ENCODE results near the gene TYROBP. TPM values are rescaled to one million over a fixed set of nuclear protein-coding genes. Genes with fewer than 3 reads are reported as not detected.
A peak's percentile ranks its signal among the peaks of the same experiment; 100 is the strongest.
"Not testable (repeated sequence)": the region's sequence is repeated elsewhere in the genome, so short reads cannot be mapped to it uniquely, and the experiment has no call there.

The TYROBP gene
- total RNA-seq, 4 donors from 2014 or later, result 4.5 to 95.9 (median 33.8) TPM

DNA sequence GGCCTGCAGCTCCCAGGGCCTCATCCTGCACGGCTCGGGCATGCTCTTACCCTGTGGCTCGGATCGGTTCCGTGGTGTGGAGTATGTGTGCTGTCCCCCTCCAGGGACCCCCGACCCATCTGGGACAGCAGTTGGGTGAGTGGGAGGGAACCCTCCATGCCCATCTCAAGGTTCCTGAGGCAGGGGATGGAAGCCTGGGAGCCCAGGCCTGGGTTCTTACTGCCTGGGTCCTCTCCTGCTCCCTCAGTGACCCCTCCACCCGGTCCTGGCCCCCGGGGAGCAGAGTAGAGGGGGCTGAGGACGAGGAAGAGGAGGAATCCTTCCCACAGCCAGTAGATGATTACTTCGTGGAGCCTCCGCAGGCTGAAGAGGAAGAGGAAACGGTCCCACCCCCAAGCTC lies 36.5 kb downstream of the TYROBP start:
- H3K4me3 ChIP-seq, result no peak overlapping the region
- no peaks in the 10 kb centered on the region for H3K36me3 ChIP-seq
- H3K9me3 ChIP-seq, result no peaks in the 10 kb centered on the region
- no peak overlapping the region for H3K27ac ChIP-seq
- 68 to 90% methylated on average over 2 to 9 of the region's 12 CpGs for WGBS, 2 donors
- intact Hi-C loops (cut with DNase I), result no loop called here
- DNase-seq, result no peak
- no peak for TF ChIP-seq POLR2A (IDR thresholded peaks at IDR 0.05)
- TF ChIP-seq, protein P1, sequence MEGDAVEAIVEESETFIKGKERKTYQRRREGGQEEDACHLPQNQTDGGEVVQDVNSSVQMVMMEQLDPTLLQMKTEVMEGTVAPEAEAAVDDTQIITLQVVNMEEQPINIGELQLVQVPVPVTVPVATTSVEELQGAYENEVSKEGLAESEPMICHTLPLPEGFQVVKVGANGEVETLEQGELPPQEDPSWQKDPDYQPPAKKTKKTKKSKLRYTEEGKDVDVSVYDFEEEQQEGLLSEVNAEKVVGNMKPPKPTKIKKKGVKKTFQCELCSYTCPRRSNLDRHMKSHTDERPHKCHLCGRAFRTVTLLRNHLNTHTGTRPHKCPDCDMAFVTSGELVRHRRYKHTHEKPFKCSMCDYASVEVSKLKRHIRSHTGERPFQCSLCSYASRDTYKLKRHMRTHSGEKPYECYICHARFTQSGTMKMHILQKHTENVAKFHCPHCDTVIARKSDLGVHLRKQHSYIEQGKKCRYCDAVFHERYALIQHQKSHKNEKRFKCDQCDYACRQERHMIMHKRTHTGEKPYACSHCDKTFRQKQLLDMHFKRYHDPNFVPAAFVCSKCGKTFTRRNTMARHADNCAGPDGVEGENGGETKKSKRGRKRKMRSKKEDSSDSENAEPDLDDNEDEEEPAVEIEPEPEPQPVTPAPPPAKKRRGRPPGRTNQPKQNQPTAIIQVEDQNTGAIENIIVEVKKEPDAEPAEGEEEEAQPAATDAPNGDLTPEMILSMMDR (IDR thresholded peaks at IDR 0.05), result no peak
- H3K4me1 ChIP-seq, result peaks cover 17 to 25% (median 17%) of the 10 kb centered on the region in 3 donors
- H3K27me3 ChIP-seq, result peaks cover 0 to 51% (median 0%) of the 10 kb centered on the region in 4 donors

GRCh38 chr19:35870798-35871197 lies 37.3 kb downstream of the TYROBP start:
- DNase-seq, result no peak
- no peak for TF ChIP-seq POLR2A (IDR thresholded peaks at IDR 0.05)
- TF ChIP-seq, protein P1 (IDR thresholded peaks at IDR 0.05), result no peak

DNA sequence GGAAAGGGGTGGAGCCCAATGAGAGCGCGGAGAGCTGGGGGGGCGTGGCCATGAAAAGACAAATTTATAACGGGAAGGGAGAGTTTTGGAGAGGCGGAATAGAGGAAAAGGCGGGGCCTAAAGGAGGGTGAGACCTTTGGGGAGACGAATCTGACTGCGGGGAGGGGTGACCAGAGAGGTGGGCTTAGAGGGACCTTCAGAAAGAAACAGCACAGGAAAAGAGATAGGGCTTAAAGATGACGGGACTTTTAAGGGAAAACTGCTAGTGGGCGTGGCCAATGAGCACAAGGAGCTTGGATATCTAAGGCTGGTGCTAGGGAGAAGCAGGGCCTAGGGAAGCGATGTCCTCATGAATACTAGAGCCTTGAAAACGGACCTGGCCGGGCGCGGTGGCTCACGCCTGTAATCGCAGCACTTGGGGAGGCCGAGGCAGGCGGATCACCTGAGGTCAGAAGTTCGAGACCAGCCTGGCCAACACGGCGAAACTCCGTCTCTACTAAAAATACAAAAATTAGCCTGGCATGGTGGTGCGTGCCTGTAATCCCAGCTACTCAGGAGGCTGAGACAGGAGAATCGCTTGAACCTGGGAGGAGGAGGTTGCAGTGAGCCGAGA lies 37.9 kb downstream of the TYROBP start:
- intact Hi-C loops (cut with DNase I), result not testable (repeated sequence)
- H3K4me3 ChIP-seq, result peak overlapping the region in 2 of 4 donors; percentile 55 to 72
- WGBS, 2 donors, result 46 to 48% methylated on average over 24 to 26 of the region's 26 CpGs

More at GRCh38 chr19:35870798-35871197, 37.3 kb downstream of the TYROBP start:
- Histone ChIP-seq H3K9me3 (no peaks in the 10 kb centered on the region), H3K4me3 (no peak overlapping the region), H3K4me1 (peaks cover 17 to 25% (median 17%) of the 10 kb centered on the region in 3 donors), H3K27me3 (peaks cover 0 to 60% (median 0%) of the 10 kb centered on the region in 4 donors), H3K36me3 (no peaks in the 10 kb centered on the region), H3K27ac (no peak overlapping the region)
- 70% methylated on average over 3 of the region's 12 CpGs; no CpG with 5 or more reads in 1 of the 2 donors for WGBS, 2 donors
- intact Hi-C loops (cut with DNase I), result no loop called here

DNA sequence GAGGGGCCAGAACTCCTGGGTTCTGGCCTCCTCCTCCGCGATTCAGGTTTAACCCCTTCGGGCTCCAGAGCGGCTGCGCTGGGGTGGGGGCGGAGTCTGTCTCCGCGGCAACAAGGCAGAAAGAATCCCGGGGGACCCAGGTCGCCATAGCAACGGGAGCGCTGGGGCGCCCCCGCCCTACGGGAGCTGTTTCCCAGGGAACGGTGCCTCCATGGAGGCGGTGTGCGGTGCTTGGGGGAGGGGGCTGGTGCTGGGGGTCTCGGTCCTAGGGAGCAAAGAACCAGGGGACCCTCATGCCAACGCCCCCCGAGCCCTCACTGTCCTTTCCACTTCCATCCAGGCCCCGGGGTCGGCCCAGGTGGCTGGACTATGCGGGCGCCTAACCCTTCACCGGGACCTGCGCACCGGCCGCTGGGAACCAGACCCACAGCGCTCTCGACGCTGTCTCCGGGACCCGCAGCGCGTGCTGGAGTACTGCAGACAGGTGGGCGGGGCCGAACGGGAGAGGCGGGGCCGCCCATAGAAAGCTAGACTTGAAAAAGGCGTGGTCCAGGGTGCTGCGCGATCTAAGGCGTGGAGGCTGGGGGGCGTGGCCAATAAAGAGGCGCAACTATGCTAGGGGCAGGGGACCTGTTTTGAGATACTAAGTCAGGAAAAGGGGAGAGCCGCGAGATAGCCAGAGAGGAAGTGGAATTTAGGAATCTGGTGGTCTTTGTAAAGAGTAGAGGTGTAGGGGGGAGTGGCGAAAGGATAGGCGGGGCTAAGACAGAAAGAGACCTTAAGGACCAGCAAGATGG lies 38.6 kb downstream of the TYROBP start:
- 3 to 6% methylated on average over 10 to 15 of the region's 51 CpGs for WGBS, 2 donors
- Histone ChIP-seq H3K27ac (no peak overlapping the region), H3K4me3 (peak overlapping the region in 2 of 4 donors; percentile 55 to 72), H3K4me1 (peaks cover 17 to 25% (median 17%) of the 10 kb centered on the region in 3 donors), H3K36me3 (no peaks in the 10 kb centered on the region), H3K27me3 (peaks cover 0 to 71% (median 0%) of the 10 kb centered on the region in 4 donors), H3K9me3 (no peaks in the 10 kb centered on the region)
- no peak for DNase-seq
- TF ChIP-seq POLR2A (IDR thresholded peaks at IDR 0.05), result no peak
- TF ChIP-seq, protein P1 (IDR thresholded peaks at IDR 0.05), result no peak
- intact Hi-C loops (cut with DNase I), result no loop called here

More for the DNA sequence above, 37.9 kb downstream of the TYROBP start:
- peaks cover 0 to 64% (median 0%) of the 10 kb centered on the region in 4 donors for H3K27me3 ChIP-seq
- not testable (repeated sequence) for H3K27ac ChIP-seq, H3K9me3 ChIP-seq, DNase-seq, H3K36me3 ChIP-seq
- H3K4me1 ChIP-seq, result peaks cover 17 to 25% (median 17%) of the 10 kb centered on the region in 3 donors

- no peaks in the 10 kb centered on the region for H3K36me3 ChIP-seq
- DNase-seq, result no peak
- intact Hi-C loops (cut with DNase I), result no loop called here
- no peaks in the 10 kb centered on the region for H3K9me3 ChIP-seq
- H3K27ac ChIP-seq, result no peak overlapping the region
- 13% methylated on average over 3 of the region's 15 CpGs; no CpG with 5 or more reads in 1 of the 2 donors for WGBS, 2 donors
- H3K27me3 ChIP-seq, result peaks cover 0 to 74% (median 0%) of the 10 kb centered on the region in 4 donors
- peak overlapping the region; percentile 19 to 72 (median 44) for H3K4me3 ChIP-seq
- TF ChIP-seq, protein P1 (IDR thresholded peaks at IDR 0.05), result no peak
- no peak for TF ChIP-seq POLR2A (IDR thresholded peaks at IDR 0.05)
- peaks cover 17 to 25% (median 17%) of the 10 kb centered on the region in 3 donors for H3K4me1 ChIP-seq
These were observed 39.2 kb downstream of the TYROBP start for GRCh38 chr19:35868823-35869326.

Data from esophagus squamous epithelium (tissue), 5 donors.